Right lobe of liver (tissue), 4 donors: ENCODE data around the gene GPR39.

Source experiments
- POLR2A ChIP-seq: fragments of 450-650 bp; IDR thresholded peaks from one replicate; pipeline ENCODE4 v1.6.1; 2017; ENCODE audit warnings: antibody characterized with exemption, mild to moderate bottlenecking
- TF ChIP-seq, protein P1 (sequence below), 4 donors: fragments of 200-600 bp in 3 of 4; fragments of 450-650 bp in 1 of 4; IDR thresholded peaks; one replicate each; pipeline versions ENCODE4 v1.5.1 to v1.8.0; 2016 to 2022; ENCODE audit warnings: antibody characterized with exemption in 4 of 4, mild to moderate bottlenecking in 2 of 4
- donor health status: DM: no; HTN: no; CAD: no.
- donor health status: DM: no; HTN: no; CAD: no.
- donor health status: DM: no; HTN: yes; CAD: no.

DNA sequence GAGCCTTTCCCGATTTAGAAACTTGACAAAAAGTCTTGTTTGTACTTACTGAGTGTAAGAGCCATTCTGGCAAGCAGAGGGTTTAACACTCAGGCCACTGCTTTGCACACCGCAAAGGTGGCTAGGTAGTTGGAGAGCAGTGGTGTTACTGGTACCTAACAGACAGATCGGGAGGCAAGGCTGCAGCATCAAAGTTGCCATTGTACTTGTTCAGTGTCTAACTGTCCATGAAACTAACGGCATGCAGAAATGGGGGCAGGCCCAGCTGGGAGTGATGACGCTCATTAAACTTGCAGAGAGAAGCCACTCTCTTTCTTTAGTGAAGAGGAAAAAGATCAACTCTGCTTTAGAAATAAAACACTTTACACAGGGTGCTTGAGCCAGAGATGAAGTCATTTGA is 10.1 kb downstream of the GPR39 start:
- TF ChIP-seq, protein P1, sequence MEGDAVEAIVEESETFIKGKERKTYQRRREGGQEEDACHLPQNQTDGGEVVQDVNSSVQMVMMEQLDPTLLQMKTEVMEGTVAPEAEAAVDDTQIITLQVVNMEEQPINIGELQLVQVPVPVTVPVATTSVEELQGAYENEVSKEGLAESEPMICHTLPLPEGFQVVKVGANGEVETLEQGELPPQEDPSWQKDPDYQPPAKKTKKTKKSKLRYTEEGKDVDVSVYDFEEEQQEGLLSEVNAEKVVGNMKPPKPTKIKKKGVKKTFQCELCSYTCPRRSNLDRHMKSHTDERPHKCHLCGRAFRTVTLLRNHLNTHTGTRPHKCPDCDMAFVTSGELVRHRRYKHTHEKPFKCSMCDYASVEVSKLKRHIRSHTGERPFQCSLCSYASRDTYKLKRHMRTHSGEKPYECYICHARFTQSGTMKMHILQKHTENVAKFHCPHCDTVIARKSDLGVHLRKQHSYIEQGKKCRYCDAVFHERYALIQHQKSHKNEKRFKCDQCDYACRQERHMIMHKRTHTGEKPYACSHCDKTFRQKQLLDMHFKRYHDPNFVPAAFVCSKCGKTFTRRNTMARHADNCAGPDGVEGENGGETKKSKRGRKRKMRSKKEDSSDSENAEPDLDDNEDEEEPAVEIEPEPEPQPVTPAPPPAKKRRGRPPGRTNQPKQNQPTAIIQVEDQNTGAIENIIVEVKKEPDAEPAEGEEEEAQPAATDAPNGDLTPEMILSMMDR (IDR thresholded peaks at IDR 0.05), result no peak
- TF ChIP-seq POLR2A, result no peak
